HG03280 (cell line): ENCODE data around the gene FOXB2.
"Not testable (repeated sequence)": the region's sequence is repeated elsewhere in the genome, so short reads cannot be mapped to it uniquely, and the experiment has no call there.

Source experiments
- ATAC-seq: cut with Tn5 transposase; IDR thresholded peaks from one replicate; pipeline ENCODE4 v1.9.1; 2021; ENCODE audit warnings: mild to moderate bottlenecking, moderate library complexity; ENCODE audit not compliant: unreplicated experiment

FOXB2 gene

DNA sequence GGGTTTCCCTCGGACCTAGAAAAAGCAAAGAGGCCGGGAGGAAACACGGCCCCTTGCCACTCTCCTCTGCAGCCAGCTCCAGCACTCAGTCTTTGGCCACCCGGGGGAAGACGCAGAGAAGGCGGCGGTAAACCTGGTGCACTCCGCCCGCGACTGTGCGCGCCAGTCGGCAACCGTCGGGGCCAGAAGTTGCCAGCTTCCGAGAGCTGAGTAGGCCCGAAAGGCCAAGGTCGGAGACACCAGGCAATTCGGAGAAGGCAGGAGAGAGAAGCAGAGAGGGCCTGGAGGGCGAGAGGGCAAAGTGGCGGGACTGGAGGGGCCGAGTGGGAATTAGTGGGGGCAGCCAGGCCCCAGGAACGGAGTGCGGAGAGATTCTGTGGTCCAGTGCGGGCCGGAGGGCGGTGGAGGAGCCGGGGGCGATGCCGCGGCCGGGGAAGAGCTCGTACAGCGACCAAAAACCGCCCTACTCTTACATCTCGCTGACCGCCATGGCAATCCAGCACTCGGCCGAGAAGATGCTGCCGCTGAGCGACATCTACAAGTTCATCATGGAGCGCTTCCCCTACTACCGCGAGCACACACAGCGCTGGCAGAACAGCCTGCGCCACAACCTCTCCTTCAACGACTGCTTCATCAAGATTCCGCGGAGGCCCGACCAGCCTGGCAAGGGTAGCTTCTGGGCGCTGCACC lies at the start of gene FOXB2:
TSS of gene FOXB2 (plus strand) at position 420 of the 690 bp plus-strand sequence. CDS start at position 420, 0 bp downstream.
- ATAC-seq, result no peak

DNA sequence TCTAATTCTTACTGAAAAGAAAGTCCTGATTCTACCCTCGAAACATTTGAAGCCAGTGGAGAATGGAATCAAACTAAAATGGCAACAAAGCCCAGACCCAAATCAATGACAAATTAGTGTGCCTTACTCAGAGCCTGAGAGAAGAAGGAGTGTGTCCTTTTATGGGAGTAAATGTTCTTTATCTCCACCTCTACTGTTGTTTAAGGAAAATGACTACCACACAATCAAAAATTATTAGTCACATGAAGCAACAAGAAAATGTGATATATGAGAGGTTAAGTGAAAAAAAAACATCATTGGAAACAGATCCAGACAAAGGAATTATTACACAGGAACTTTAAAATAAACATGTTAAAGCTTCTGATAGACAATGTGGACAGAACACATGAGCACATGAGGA lies 49.7 kb upstream of the FOXB2 start:
- no peak for ATAC-seq

DNA sequence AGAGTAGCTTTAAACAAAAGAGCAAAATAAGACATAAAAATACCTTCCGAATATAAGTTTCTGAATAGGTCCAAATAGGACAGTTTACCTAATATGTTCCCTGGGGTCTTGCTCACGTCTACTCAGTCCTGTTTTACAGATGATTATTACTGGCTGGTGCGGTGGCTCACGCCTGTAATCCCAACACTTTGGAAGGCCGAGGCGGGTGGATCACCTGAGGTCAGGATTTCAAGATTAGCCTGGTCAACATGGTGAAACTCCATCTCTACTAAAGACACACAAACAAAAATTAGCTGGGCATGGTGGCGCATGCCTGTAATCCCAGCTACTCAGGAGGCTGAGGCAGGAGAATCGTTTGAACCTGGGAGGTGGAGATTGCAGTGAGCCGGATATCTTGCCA lies 40.6 kb upstream of the FOXB2 start:
- not testable (repeated sequence) for ATAC-seq

DNA sequence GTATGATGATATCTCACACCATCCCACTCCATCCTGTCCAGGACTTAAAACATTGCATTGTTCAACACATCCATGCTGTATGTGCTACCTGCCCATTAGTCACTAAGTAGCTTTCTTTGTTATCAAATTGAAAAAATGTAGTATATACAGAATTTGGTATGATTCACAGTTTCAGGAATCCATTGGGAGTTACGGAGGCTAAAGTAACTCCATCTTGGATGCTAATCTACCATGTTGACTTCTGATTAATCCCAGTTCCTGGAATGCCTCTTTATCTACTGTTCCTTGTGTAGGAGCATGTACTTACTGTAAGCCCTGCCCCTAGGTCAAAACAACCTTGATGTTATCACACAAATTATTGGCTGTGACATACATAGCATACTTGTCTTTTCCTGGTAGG lies 38.9 kb upstream of the FOXB2 start:
- no peak for ATAC-seq

DNA sequence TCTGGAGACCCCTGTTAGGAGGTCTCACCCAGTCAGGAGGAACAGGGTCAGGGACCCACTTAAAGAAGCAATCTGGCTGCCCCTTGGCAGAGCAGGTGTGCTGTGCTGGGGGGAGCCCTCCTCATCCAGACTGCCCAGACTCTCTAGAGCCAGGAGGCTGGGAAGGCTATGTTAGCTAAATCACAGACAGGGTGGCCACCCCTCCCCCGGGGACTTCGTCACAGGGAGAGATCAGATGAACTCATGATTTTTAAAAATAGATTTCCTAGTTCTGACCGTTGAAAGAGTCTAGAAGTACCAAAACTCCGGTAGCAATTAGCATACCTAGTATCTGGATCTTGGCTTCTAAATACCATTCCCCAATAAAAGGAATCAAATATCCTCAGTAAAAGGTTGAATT lies 35.0 kb upstream of the FOXB2 start:
- no peak for ATAC-seq

DNA sequence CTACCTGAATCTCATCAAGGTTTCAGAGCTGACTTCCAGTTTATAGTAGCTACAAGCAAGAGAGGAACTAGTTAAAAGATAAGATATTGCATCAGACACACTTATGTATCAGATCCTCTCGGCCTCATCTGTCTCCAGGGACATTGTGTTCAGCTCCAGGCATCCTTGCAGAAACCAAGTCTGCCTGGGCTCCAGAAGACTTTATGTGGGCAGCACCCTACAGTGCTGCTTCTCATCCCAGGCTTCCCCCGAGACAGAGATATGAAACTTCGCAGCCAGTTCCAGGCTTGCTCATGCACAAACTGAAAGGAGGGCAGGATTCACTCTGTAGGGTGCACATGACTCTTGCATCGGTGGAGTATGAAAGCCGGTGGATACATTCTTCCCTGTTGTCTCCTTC lies 33.9 kb upstream of the FOXB2 start:
- no peak for ATAC-seq

DNA sequence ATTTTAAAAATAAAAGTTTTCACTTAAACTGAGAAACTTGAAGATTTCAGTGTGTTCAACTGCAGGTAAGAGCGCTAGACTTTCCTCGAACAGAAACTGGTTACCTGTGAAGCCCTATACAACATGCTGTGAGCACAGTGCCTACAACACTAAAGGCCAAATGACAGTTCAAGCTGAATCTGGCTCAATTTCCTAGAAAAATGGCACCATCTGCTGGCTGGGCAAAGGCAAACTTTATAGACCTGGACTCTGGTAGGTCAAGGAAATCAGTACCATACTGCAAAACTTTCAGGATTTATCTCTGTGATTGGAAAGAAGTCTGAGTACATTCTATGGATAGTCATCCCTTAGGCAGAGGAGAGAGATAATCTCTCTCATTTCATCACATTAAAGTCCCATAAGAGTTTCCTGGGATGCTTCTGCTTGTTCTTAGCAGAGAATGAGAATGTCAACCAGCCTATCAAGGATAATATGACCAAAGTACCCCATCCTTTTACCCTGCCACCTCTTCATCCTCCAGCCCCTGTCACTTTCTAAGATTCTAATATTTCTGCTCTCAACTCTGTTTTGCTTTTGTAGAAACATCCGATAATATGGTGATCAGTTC lies 31.8 kb upstream of the FOXB2 start:
- no peak for ATAC-seq

DNA sequence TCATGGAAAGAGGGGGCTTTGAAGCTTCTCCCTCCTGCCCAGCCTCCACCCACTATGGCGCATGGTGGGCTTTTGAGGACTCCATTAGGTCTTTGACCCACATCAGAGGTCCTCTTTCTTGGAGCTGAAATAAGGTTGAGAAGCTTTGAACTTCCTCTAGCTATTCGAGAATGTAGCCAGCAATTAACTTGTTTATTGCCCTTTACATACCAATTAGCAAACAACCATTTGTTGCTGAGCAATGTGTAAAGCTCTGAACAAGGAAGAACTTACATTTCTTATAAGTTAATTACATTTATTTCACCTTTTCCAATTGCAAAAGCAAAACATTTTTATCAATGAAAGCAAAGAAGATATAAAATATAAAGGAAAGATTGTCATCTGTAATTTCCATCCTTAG lies 30.5 kb upstream of the FOXB2 start:
- ATAC-seq, result no peak

DNA sequence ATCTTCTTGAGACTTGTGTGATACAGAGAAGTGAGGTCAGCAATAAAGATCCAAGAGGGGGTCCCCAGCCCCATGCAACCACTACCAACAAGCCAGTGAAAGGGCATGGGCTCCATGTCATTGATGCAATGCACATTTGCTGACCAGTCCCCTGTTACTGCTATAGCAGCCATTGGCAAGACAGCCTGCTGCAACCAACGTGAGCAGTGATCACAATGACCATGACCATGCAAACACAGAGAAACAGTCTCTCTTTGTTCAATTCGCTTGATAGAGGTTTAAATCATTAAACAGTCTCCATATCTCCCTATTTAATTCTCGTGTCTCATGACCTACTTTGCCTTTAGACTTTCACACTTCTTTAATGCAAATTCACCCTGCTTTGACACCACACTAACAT lies 30.0 kb upstream of the FOXB2 start:
- ATAC-seq, result no peak

DNA sequence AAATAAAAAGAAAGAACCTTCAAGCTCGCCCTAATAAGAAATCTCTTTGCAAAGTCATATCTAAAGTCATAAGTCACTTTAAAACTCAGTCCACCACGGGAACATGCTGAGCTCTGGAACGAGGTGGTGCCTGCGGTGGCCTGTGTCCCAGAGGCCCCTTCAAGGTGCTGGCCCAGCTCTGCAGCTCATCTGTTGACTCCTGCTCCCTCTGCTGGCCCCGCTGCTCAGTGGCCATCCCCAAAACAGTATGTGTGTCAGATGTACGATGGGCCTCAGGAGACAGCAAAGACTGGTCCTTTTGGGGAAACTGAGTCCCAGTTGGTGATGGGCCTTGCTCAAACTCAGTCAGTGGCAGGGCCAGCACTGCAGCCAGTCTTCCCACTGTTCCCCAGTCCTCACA lies 22.8 kb upstream of the FOXB2 start:
- no peak for ATAC-seq

DNA sequence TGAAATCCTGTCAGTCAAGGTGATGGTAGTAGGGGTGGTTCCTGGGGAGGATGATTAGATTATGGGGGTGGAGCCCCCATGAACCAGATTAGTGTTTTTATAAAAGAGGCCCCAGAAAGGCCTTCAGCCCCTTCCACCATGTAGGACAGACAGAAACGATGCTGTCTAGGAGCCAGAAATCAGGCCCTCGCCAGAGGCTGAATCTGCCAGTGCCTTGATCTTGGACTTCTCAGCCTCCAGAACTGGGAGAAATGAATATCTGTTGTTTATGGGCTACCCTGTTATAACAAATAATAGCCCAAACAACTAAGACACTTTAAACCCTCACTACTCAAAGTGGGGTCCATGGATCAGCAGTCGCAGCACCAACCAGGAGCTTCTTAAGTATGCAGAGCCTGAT lies 20.2 kb upstream of the FOXB2 start:
- ATAC-seq, result no peak

DNA sequence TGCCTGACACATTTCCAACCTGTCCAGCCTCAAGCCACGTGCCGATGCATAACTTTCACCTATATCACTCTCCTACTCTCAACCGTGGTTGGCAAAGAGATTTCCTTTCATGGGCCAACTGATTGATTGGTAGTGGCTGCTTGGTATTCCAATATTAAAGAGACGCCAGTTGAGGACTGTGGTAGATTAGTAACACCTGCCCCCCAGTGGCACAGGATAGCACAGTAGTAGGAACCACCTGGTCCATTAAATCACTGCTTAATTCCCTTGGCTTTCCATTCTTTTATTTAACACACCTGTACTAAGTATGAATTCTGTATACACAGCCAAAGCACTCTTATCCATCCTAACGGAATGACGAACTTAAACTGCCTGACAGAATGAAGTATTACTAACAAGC lies 19.1 kb upstream of the FOXB2 start:
- ATAC-seq, result no peak

DNA sequence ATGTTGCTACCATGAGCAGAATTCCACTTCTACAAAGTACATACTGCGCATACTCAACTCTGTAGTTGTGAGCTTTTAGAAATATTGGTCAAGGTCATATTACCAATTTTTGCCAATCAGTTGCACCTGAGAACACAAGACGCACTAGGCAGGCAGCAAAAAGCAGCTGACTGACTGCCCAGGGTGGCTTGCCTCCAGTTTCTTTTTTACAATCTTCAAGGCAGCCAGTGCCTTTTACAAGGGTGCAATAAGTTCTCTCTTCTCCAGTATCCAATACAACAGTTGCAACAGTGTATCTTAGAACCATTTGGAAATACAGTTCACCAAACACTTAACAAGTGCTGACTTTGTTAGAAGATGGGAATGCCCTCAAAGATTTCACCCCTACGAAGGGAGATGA lies 16.1 kb upstream of the FOXB2 start:
- ATAC-seq, result no peak

DNA sequence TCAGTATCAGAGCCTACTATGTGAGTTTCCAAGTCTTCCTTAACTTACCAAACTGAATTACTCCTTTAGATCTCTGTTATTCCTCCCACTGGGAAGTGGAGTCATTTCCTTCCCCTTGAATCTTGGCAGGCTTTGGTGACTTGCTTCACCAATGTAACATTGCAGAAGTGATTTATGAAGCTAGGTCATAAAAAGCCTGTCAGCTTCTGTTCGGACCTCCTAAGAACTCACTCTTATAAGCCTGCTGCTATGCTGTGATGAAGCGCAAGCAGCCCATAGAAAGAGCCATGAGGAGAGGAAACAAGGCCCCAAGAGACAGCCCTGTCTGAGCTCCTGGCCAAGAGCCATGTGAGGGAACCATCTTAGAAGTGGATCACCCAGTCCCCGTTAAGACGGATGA lies 14.2 kb upstream of the FOXB2 start:
- ATAC-seq, result no peak

DNA sequence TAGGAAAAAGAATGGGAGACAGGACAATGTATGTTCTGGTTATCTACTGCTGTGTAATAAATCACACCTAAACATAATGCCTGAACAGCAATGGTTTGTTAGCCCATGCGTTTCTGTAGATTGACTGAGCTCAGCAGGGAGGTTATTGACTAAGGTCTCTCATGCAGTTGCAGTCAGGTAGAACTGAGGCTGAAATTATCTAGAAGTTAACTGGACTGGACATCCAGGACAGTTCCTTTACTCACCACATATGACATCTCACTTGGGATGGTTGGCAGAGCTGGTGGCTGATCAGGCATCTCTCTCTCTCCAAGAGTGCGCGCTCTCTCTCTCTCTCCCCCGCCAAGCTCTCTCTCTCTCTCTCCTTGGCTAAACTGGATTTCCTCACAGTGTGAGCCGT lies 8.9 kb upstream of the FOXB2 start:
- no peak for ATAC-seq

DNA sequence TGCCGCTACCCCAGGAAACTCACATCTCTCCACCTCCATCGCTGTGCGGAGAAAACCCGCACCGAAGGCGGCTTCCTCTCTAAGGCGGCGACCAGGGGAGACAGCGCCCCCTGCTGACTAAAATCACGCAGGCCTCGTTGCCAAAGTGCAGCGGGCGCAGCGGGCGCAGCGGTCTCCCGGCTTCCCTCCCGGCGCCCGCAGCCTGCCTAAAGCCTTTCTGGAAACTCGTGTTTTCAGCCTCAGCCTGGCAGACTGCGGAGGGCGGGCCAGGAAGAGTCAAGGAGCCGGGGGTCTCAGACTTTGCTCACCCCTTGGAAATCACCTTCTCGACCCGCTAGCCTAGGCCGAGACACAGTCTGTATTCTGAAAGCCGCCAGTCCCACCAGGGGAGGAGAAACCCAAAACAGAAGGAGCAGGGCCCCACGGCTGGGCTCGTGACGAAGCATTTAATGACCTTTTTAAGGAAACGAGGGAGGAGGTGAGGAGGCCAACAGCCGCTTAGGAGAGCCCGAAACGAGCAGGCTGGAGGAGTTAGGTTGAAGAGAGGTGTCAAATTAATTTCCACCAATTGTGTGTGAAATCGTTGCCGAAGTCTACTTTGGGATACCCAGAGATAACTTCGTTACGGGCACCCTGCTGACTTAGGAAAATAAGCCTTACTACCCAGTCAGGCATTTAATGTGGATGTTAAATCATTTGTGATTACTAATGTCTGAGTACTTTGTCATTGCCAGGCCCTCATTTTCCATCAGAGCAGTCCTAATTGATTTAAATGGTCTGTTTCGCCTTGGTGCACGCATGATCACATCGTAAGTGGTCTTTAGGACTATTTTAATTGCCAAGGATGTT lies 7.3 kb upstream of the FOXB2 start:
- peak; percentile 81 for ATAC-seq

DNA sequence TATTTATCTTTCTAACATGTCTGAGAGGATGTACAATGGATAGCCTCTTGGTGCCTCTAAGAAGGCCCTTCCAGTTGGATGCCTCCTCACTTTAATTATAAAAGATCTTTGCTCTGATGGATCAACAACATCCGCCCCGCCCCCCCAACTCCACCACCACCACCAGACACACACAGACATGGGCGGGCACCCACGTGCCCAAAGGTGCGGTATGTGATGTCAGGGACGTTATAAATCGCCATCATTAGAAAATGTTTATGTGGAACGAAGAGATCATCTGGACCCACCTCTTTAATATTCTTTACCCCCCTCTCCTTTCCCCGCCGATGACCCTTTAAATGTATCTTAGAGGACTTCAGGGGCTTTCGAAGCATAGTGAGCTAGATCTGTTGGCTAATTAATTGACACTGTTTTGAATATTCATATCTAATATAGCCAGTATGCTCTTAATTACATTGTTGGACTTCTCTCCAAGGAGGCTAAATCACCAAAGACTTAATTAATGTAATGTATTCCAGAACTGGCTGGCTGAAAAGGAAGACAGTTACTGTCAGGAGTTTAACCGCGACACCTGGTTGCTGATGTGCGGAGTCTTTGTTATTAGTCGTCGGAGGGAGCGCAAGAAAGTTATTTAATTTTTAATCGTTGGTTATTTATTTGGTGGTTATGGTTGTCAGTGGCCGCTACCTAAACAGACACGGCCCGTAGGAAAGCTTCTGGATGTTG lies 6.1 kb upstream of the FOXB2 start:
- no peak for ATAC-seq

DNA sequence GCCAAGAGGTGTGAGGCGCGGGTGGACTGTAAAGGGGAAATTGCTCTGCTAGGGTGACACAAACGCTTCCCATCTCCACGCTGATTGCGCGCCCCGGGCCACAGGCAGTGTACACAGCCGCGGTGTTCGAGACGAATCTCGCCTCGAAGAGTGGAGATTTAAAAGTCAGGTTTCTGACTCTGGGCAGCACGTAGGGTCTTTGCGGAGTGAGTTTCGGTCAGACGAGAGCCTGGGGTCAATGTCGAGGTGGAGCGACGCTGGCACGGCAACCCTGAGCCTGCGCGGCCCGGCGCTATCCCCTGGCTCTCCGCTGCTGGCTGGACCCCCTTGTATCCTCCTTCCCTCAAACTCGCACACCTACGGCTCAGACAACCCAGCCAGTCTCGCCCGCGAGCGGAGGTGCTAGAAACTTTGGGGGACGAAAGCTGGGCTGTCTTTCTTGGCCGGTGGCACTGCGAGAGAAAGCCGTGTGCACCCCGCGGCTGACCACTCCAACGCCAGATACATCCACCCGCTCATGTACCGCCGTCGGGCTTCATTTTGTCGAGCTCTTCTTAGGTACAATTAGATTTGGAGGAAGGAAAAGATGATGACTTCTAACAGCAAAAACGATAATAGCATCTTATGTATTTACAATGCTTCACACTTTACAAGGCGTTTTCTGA lies 5.4 kb upstream of the FOXB2 start:
- ATAC-seq, result no peak

DNA sequence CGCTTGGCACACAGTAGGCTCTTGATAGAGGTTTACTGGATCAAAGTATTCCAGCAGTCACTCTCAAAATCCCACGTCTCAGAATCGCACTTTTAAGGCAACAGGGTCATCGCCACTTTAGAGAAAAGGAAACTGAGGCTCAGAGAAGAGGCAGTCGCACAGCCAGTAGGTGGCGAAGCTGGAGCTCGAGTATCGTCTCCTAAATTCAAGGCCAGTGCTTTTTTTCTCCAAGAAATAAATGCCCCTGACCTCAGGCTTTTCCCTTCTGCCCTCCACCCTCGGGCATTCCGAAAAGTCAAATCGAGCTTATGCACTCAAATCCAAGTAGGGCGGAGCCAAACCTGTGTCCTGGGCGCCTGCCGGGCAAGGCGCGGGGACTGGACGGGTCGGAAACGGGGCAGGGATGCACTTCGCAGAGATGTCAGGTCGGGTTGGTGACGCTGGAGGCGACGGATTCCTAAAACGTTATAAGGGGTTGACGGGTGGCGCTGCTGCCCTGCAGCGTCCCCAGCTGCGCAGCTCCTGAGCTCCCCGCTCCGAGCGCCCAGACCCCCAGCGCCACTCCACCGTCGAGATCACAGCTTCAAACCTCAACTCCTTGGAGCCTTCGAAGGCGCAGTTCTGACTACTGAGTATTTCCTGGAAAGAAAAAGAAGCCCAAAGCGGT lies 4.7 kb upstream of the FOXB2 start:
- no peak for ATAC-seq

DNA sequence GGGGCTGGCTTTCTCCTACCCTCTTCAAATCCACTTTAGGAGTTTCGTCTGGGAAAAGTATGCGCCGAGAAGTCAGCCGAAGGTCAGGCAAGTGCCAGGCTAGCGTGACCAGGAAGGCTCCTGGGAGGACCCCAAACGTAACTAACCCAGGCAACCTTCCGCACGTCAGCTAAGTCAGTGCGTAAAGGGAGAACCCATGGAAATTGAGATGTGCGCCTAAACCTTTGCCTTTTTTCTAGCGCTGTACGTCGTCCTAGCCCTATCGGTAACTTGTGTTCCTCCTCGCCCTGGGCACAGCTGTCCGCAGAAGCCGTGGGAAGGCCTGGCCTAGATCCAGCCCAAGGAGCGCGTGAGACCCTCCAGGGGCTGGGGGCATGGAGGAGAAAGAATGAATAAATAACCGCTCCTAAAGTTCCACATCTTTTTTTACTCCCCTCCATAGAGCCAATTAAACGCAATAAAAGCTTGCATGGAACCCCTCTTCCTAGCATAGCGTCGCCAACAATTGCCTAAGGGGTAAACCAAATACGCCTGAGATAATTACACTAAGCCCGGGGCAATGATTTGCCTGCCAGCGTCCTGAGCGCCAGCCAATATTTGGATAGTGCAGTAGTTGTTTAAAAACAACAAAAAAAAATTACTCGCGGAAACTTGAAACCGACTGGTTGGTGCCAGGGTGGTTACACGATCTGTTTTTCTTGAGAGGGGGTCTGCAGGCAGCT lies 4.0 kb upstream of the FOXB2 start:
- ATAC-seq, result no peak
